GM12892 (cell line): ENCODE results near the gene TEX2.

ENCODE experiments used
- POLR2A ChIP-seq: IDR thresholded peaks from 2 replicates; pipeline ENCODE4 v1.6.1; 2011; ENCODE audit warnings: low read depth, low read length, control low read depth
- POLR2AphosphoS5 ChIP-seq: IDR thresholded peaks from 2 replicates; pipeline ENCODE4 v1.6.1; 2011; ENCODE audit warnings: low read depth, low read length, control low read depth
- TAF1 ChIP-seq: IDR thresholded peaks from 2 replicates; pipeline ENCODE4 v1.6.1; 2011; ENCODE audit warnings: low read depth, mild to moderate bottlenecking, control low read depth, low read length, borderline replicate concordance

- TF ChIP-seq POLR2AphosphoS5 (no peak), TAF1 (no peak), POLR2A (no peak)
Observed at GRCh38 chr17:64163468-64163867, 99.6 kb downstream of the TEX2 start.
